ENCODE measurements around the gene TAF11L13.

The TAF11L13 gene

GRCh38 chr5:17680737-17681136 is 48.8 kb downstream of the TAF11L13 start:
- DNase-seq = no peak

Data from NCI-H2029 treated with DMSO at 0.1 percent for 48 hours (cell line).